IMR-90 (cell line): ENCODE measurements around the gene CST4. TPM values are rescaled to one million over a fixed set of nuclear protein-coding genes. Genes with fewer than 3 reads are reported as not detected.

Source experiments
- ATAC-seq: fragments of 200-7000 bp; cut with Tn5 transposase; 2 replicates; pipeline ENCODE4 v1.9.1; 2020; ENCODE audit warnings: low read depth, mild to moderate bottlenecking, moderate library complexity
- BruUV-seq: library from RNA; stranded (reverse); fragments of 400-500 nt; replicated peaks from 2 replicates; lab custom pipeline; 2021; lab: Mats Ljungman, UMichigan
- CTCF ChIA-PET: fragments of 300-600 bp; formaldehyde crosslinking; extraction: SDS; loops from one replicate; lab custom pipeline; 2021; ENCODE audit warnings: antibody characterized with exemption; lab: Yijun Ruan, JAX
- POLR2A ChIA-PET: fragments of 300-600 bp; sonication (Branson Sonifier 250); formaldehyde crosslinking; loops from one replicate; lab custom pipeline; 2022; ENCODE audit warnings: antibody characterized with exemption; ENCODE audit not compliant: unreplicated experiment; lab: Charles Lee
- DNase-seq: peaks from one replicate; pipeline ENCODE4 v3.0.0; 2013
- H2AFZ ChIP-seq: replicated peaks from 2 replicates; pipeline ENCODE3; 2013; ENCODE audit warnings: low read length, mild to moderate bottlenecking; ENCODE audit not compliant: poor library complexity
- H2AK5ac ChIP-seq: 2 replicates; pipeline ENCODE4 v1.6.1; 2013; ENCODE audit warnings: low read depth, low read length, inconsistent platforms
- H2AK9ac ChIP-seq: replicated peaks from 2 replicates; pipeline ENCODE3; 2013; ENCODE audit warnings: mild to moderate bottlenecking, low read depth, low read length, moderate library complexity; ENCODE audit not compliant: poor library complexity
- H2BK120ac ChIP-seq: 2 replicates; pipeline ENCODE4 v1.6.1; 2013; ENCODE audit warnings: low read depth, low read length, inconsistent platforms
- H2BK15ac ChIP-seq: 3 replicates; pipeline ENCODE4 v1.6.1; 2013; ENCODE audit warnings: low read depth, low read length, inconsistent platforms
- H2BK20ac ChIP-seq: 2 replicates; pipeline ENCODE4 v1.6.1; 2013; ENCODE audit warnings: low read depth, mild to moderate bottlenecking, inconsistent platforms, low read length, moderate library complexity
- H2BK5ac ChIP-seq: 2 replicates; pipeline ENCODE4 v1.6.1; 2013; ENCODE audit warnings: mild to moderate bottlenecking, low read depth, low read length, inconsistent platforms; ENCODE audit not compliant: poor library complexity, severe bottlenecking
- H3K14ac ChIP-seq: replicated peaks from 2 replicates; pipeline ENCODE4 v1.6.1; 2013; ENCODE audit warnings: low read depth, low read length, inconsistent platforms
- H3K18ac ChIP-seq: 2 replicates; pipeline ENCODE4 v1.6.1; 2013; ENCODE audit warnings: low read depth, low read length, control low read depth
- H3K23ac ChIP-seq: 2 replicates; pipeline ENCODE4 v1.6.1; 2013; ENCODE audit warnings: low read depth, low read length, inconsistent platforms
- H3K27ac ChIP-seq: 2 replicates; pipeline ENCODE4 v1.5.1; 2013; ENCODE audit warnings: mild to moderate bottlenecking, control low read depth, low read length; ENCODE audit not compliant: insufficient read depth
- H3K27me3 ChIP-seq: 2 replicates; pipeline ENCODE4 v1.6.1; 2013; ENCODE audit warnings: low read length; ENCODE audit not compliant: control insufficient read depth, insufficient read depth
- H3K36me3 ChIP-seq: 2 replicates; pipeline ENCODE4 v1.6.1; 2013; ENCODE audit warnings: low read length, mixed read lengths; ENCODE audit not compliant: control insufficient read depth, insufficient read depth
- H3K4ac ChIP-seq: 2 replicates; pipeline ENCODE4 v1.6.1; 2013; ENCODE audit warnings: low read depth, low read length, inconsistent platforms
- H3K4me1 ChIP-seq: 2 replicates; pipeline ENCODE4 v1.6.1; 2013; ENCODE audit warnings: low read length, mixed read lengths; ENCODE audit not compliant: control insufficient read depth, insufficient read depth
- H3K4me2 ChIP-seq: 2 replicates; pipeline ENCODE4 v1.6.1; 2013; ENCODE audit warnings: low read depth, mild to moderate bottlenecking, control low read depth, low read length, moderate library complexity
- H3K4me3 ChIP-seq: 2 replicates; pipeline ENCODE4 v1.5.1; 2013; ENCODE audit warnings: low read depth, mild to moderate bottlenecking, control low read depth, low read length, moderate library complexity; ENCODE audit not compliant: insufficient read depth
- H3K56ac ChIP-seq: 2 replicates; pipeline ENCODE4 v1.6.1; 2013; ENCODE audit warnings: low read length, inconsistent platforms; ENCODE audit not compliant: insufficient read depth; ENCODE audit errors: extremely low read depth
- H3K79me1 ChIP-seq, 2 experiments: 2 replicates each; pipeline ENCODE4 v1.6.1; 2013; ENCODE audit warnings: low read length in 2 of 2, inconsistent platforms in 1 of 2, low read depth in 1 of 2
- H3K9ac ChIP-seq: 2 replicates; pipeline ENCODE4 v1.6.1; 2013; ENCODE audit warnings: low read depth, low read length, control low read depth
- H3K9me1 ChIP-seq: 2 replicates; pipeline ENCODE4 v1.6.1; 2013; ENCODE audit warnings: low read length, inconsistent platforms; ENCODE audit not compliant: insufficient read depth
- H3K9me3 ChIP-seq: 2 replicates; pipeline ENCODE4 v1.6.1; 2013; ENCODE audit warnings: low read length; ENCODE audit not compliant: control insufficient read depth, insufficient read depth
- H4K20me1 ChIP-seq: 2 replicates; pipeline ENCODE4 v1.6.1; 2013; ENCODE audit warnings: low read length, inconsistent platforms; ENCODE audit not compliant: insufficient read depth
- H4K5ac ChIP-seq: 2 replicates; pipeline ENCODE4 v1.6.1; 2013; ENCODE audit warnings: mild to moderate bottlenecking, low read depth, low read length, control low read depth
- H4K8ac ChIP-seq, 2 experiments: 2 replicates each; pipeline ENCODE4 v1.6.1; 2013; ENCODE audit warnings: low read depth in 2 of 2, low read length in 2 of 2, control low read depth in 1 of 2, inconsistent platforms in 1 of 2
- H4K91ac ChIP-seq: 2 replicates; pipeline ENCODE4 v1.6.1; 2013; ENCODE audit warnings: low read depth, low read length, inconsistent platforms; ENCODE audit not compliant: insufficient read depth
- BHLHE40 ChIP-seq: fragments of 150-350 bp; IDR thresholded peaks from 2 replicates; pipeline ENCODE4 v1.6.1; 2016; ENCODE audit warnings: mild to moderate bottlenecking, low read depth, low read length
- CEBPB ChIP-seq: IDR thresholded peaks from 2 replicates; pipeline ENCODE4 v1.6.1; 2012; ENCODE audit warnings: low read depth, low read length, improper control_type of control experiment
- CHD1 ChIP-seq: IDR thresholded peaks from 2 replicates; pipeline ENCODE4 v1.6.1; 2012; ENCODE audit warnings: low read depth, low read length, improper control_type of control experiment
- CTCF ChIP-seq: conservative IDR thresholded peaks from 2 replicates; pipeline ENCODE4 v1.5.1; 2012; ENCODE audit warnings: mild to moderate bottlenecking, low read depth, low read length, improper control_type of control experiment
- ELK1 ChIP-seq: fragments of 150-350 bp; IDR thresholded peaks from 2 replicates; pipeline ENCODE4 v1.6.1; 2016; ENCODE audit warnings: low read depth, mild to moderate bottlenecking, low read length, moderate library complexity, borderline replicate concordance
- FOS ChIP-seq: fragments of 150-350 bp; IDR thresholded peaks from 2 replicates; pipeline ENCODE4 v1.6.1; 2016; ENCODE audit warnings: low read depth, low read length
- MAFK ChIP-seq: IDR thresholded peaks from 2 replicates; pipeline ENCODE4 v1.6.1; 2012; ENCODE audit warnings: low read depth, low read length, improper control_type of control experiment
- MAZ ChIP-seq: IDR thresholded peaks from 2 replicates; pipeline ENCODE4 v1.6.1; 2012; ENCODE audit warnings: low read depth, mild to moderate bottlenecking, low read length, improper control_type of control experiment, moderate library complexity, borderline replicate concordance
- MXI1 ChIP-seq: IDR thresholded peaks from 2 replicates; pipeline ENCODE4 v1.6.1; 2012; ENCODE audit warnings: low read depth, mild to moderate bottlenecking, low read length, moderate library complexity, borderline replicate concordance
- NFE2L2 ChIP-seq: fragments of 150-350 bp; IDR thresholded peaks from 2 replicates; pipeline ENCODE4 v1.6.1; 2016; ENCODE audit warnings: low read depth, mild to moderate bottlenecking, low read length
- POLR2A ChIP-seq: IDR thresholded peaks from 2 replicates; pipeline ENCODE4 v1.6.1; 2012; ENCODE audit warnings: mild to moderate bottlenecking, low read depth, low read length
- RAD21 ChIP-seq: IDR thresholded peaks from 2 replicates; pipeline ENCODE4 v1.6.1; 2012; ENCODE audit warnings: low read length, improper control_type of control experiment
- RCOR1 ChIP-seq: IDR thresholded peaks from 2 replicates; pipeline ENCODE4 v1.6.1; 2012; ENCODE audit warnings: mild to moderate bottlenecking, low read length, improper control_type of control experiment; ENCODE audit not compliant: insufficient replicate concordance
- RFX5 ChIP-seq: IDR thresholded peaks from 2 replicates; pipeline ENCODE4 v1.8.0; 2012; ENCODE audit warnings: low read depth, mild to moderate bottlenecking, low read length, moderate library complexity
- SMC3 ChIP-seq: fragments of 150-350 bp; IDR thresholded peaks from 2 replicates; pipeline ENCODE4 v1.6.1; 2016; ENCODE audit warnings: low read depth, mild to moderate bottlenecking, antibody characterized with exemption, low read length, moderate library complexity
- USF2 ChIP-seq: fragments of 150-350 bp; IDR thresholded peaks from 2 replicates; pipeline ENCODE4 v1.6.1; 2017; ENCODE audit warnings: mild to moderate bottlenecking, antibody characterized with exemption, low read length, low read depth
- WGBS, 2 experiments: methylation state at CpG; one replicate each; pipeline versions ENCODE4 v1.1.5 to v1.1.7; 2013; ENCODE audit warnings: missing lambda C conversion rate in 2 of 2; ENCODE audit not compliant: insufficient read length in 1 of 2; ENCODE audit errors: extremely low coverage in 2 of 2; 5-methylcytosine and 5-hydroxymethylcytosine counted together
- dilution Hi-C: fragments of 300-500 bp; cut with HindIII; formaldehyde crosslinking; loops from one replicate; pipeline ENCODE4 v1.14.3; 2018; ENCODE audit warnings: low sequenced_read_pairs; ENCODE audit not compliant: unreplicated experiment
- in situ Hi-C: fragments of 300-500 bp; cut with MboI; formaldehyde crosslinking; loops from 3 replicates; pipeline ENCODE4 v1.14.3; 2019; ENCODE audit warnings: low sequenced_read_pairs, inconsistent platforms, mixed read lengths
- intact Hi-C: fragments of 100-400 bp; cut with micrococcal nuclease; formaldehyde crosslinking; loops from 2 replicates; pipeline ENCODE4 v1.10.0; 2022
- polyA plus RNA-seq, 3 experiments: library from polyadenylated mRNA; depleted of rRNA; stranded (reverse); fragments of >200 nt; gene quantifications; 2 replicates each; pipeline ENCODE4 v1.2.3, GENCODE V29; 2012; ENCODE audit warnings: low replicate concordance in 1 of 3
- total RNA-seq: library from RNA; depleted of rRNA; stranded (reverse); fragments of >200 nt; gene quantifications from 2 replicates; pipeline ENCODE4 v1.2.3, GENCODE V29; 2012

The CST4 gene
- total and polyA plus RNA-seq, 2 of the 4 experiments (the other 2 are of a cell fraction): not detected

- no peaks in the 10 kb centered on the region for H3K9me3 ChIP-seq
- no peak overlapping the region for H3K18ac ChIP-seq
- in situ Hi-C loops (loop anchor here (25.0 kb wide), 2 partner anchors 1619 to 1769 kb away; partner anchors contain the start of gene GINS1), intact Hi-C loops (no loop called here), dilution Hi-C loops (no loop called here)
- ATAC-seq (no peak), DNase-seq (no peak)
- POLR2A ChIA-PET: no interaction called here
- no peak overlapping the region for H2BK20ac ChIP-seq
- H3K4me1 ChIP-seq: peaks cover 7% of the 10 kb centered on the region
- no peaks in the 10 kb centered on the region for H3K79me1 ChIP-seq
- no peak overlapping the region for H3K4ac ChIP-seq
- H3K14ac ChIP-seq: no peak overlapping the region
- no peak overlapping the region for H2AK9ac ChIP-seq
- H3K36me3 ChIP-seq: no peaks in the 10 kb centered on the region
- no peak overlapping the region for H4K5ac ChIP-seq
- H3K4me2 ChIP-seq: no peak overlapping the region
- no peak overlapping the region for H2BK120ac ChIP-seq
- CTCF ChIA-PET: interaction anchor here (1.0 kb wide), 1 partner anchor 25 kb away, joined by 3 read pairs; no protein-coding TSS in a partner anchor
- H3K9ac ChIP-seq: no peak overlapping the region
- no peaks in the 10 kb centered on the region for H3K27me3 ChIP-seq
- H3K9me1 ChIP-seq: peaks cover 6% of the 10 kb centered on the region
- no peak overlapping the region for H2AFZ ChIP-seq
- no peak overlapping the region for H3K4me3 ChIP-seq
- TF ChIP-seq MAFK: no peak
- no peak for TF ChIP-seq USF2
- no peak for TF ChIP-seq POLR2A
- TF ChIP-seq CTCF: no peak
- TF ChIP-seq CHD1: no peak
- TF ChIP-seq RFX5: no peak
- TF ChIP-seq MXI1: no peak
- no peak for TF ChIP-seq SMC3
- no peak for TF ChIP-seq BHLHE40
- TF ChIP-seq MAZ: no peak
- no peak for TF ChIP-seq ELK1
- TF ChIP-seq FOS: no peak
- no peak for TF ChIP-seq CEBPB
- TF ChIP-seq NFE2L2: no peak
- no peak for TF ChIP-seq RCOR1
- TF ChIP-seq RAD21: no peak
- no peak overlapping the region for H2BK15ac ChIP-seq
- no CpG with 5 or more reads among the region's 6 CpGs for WGBS, 2 experiments
- no peak overlapping the region for H3K27ac ChIP-seq
- no peaks in the 10 kb centered on the region; the same call in 1 of the 2 replicates for H4K20me1 ChIP-seq
- no TSS peak for BruUV-seq
- H4K91ac ChIP-seq: no peak overlapping the region
- no peak overlapping the region for H4K8ac ChIP-seq
- no peak overlapping the region for H2BK5ac ChIP-seq
- no peak overlapping the region for H2AK5ac ChIP-seq
- no peak overlapping the region for H3K23ac ChIP-seq
- H3K56ac ChIP-seq: no peak overlapping the region
These were observed 45.2 kb downstream of the CST4 start for GRCh38 chr20:23643659-23644058.
